ENCODE results near the gene ZNF23. TPM values are rescaled to one million over a fixed set of nuclear protein-coding genes. Genes with fewer than 3 reads are reported as not detected.

The ZNF23 gene
- total RNA-seq, 1 donor from 2014 or later: 8.3 TPM

- no peak for DNase-seq (ENCODE audit: low spot score)
- TF ChIP-seq CTCF (IDR thresholded peaks at IDR 0.05; ENCODE audit: unreplicated experiment): no peak
- Mint-ChIP-seq H3K4me1 (ENCODE audit: unreplicated experiment) (peaks cover 3% of the 10 kb centered on the region), H3K36me3 (ENCODE audit: low read depth, unreplicated experiment) (peaks cover 8% of the 10 kb centered on the region), H3K27ac (ENCODE audit: unreplicated experiment) (no peak overlapping the region), H3K27me3 (ENCODE audit: unreplicated experiment) (no peaks in the 10 kb centered on the region), H3K9me3 (ENCODE audit: unreplicated experiment) (no peaks in the 10 kb centered on the region), H3K4me3 (ENCODE audit: unreplicated experiment) (no peak overlapping the region)
Measured at GRCh38 chr16:71460236-71460635, 1.8 kb downstream of the ZNF23 start.

GRCh38 chr16:71459510-71459909, 2.5 kb downstream of the ZNF23 start:
- H3K9me3 Mint-ChIP-seq (ENCODE audit: unreplicated experiment): no peaks in the 10 kb centered on the region
- no peak for DNase-seq (ENCODE audit: low spot score)
- TF ChIP-seq CTCF (IDR thresholded peaks at IDR 0.05; ENCODE audit: unreplicated experiment): no peak
- no peak overlapping the region for H3K4me3 Mint-ChIP-seq (ENCODE audit: unreplicated experiment)
- H3K27me3 Mint-ChIP-seq (ENCODE audit: unreplicated experiment): no peaks in the 10 kb centered on the region
- no peak overlapping the region for H3K27ac Mint-ChIP-seq (ENCODE audit: unreplicated experiment)
- H3K4me1 Mint-ChIP-seq (ENCODE audit: unreplicated experiment): peaks cover 3% of the 10 kb centered on the region
- H3K36me3 Mint-ChIP-seq (ENCODE audit: low read depth, unreplicated experiment): peaks cover 15% of the 10 kb centered on the region

- Mint-ChIP-seq H3K4me1 (ENCODE audit: unreplicated experiment) (no peaks in the 10 kb centered on the region), H3K36me3 (ENCODE audit: low read depth, unreplicated experiment) (peaks cover 41% of the 10 kb centered on the region), H3K4me3 (ENCODE audit: unreplicated experiment) (no peak overlapping the region), H3K27ac (ENCODE audit: unreplicated experiment) (no peak overlapping the region), H3K27me3 (ENCODE audit: unreplicated experiment) (no peaks in the 10 kb centered on the region), H3K9me3 (ENCODE audit: unreplicated experiment) (no peaks in the 10 kb centered on the region)
- no peak for DNase-seq (ENCODE audit: low spot score)
- no peak for TF ChIP-seq CTCF (IDR thresholded peaks at IDR 0.05; ENCODE audit: unreplicated experiment)
Measured at GRCh38 chr16:71456801-71457200, 5.2 kb downstream of the ZNF23 start.

GRCh38 chr16:71453036-71453435, 9.0 kb downstream of the ZNF23 start:
- H3K4me1 Mint-ChIP-seq (ENCODE audit: unreplicated experiment): no peaks in the 10 kb centered on the region
- peak overlapping the region; percentile 42 for H3K4me3 Mint-ChIP-seq (ENCODE audit: unreplicated experiment)
- H3K9me3 Mint-ChIP-seq (ENCODE audit: unreplicated experiment): peaks cover 18% of the 10 kb centered on the region

GRCh38 chr16:71449020-71449419, 13.0 kb downstream of the ZNF23 start:
- Mint-ChIP-seq H3K4me3 (ENCODE audit: unreplicated experiment) (peak overlapping the region; percentile 86), H3K27ac (ENCODE audit: unreplicated experiment) (no peak overlapping the region), H3K4me1 (ENCODE audit: unreplicated experiment) (no peaks in the 10 kb centered on the region), H3K27me3 (ENCODE audit: unreplicated experiment) (peaks cover 2% of the 10 kb centered on the region), H3K36me3 (ENCODE audit: low read depth, unreplicated experiment) (peaks cover 82% of the 10 kb centered on the region), H3K9me3 (ENCODE audit: unreplicated experiment) (peaks cover 22% of the 10 kb centered on the region)
- DNase-seq (ENCODE audit: low spot score): no peak
- TF ChIP-seq CTCF (IDR thresholded peaks at IDR 0.05; ENCODE audit: unreplicated experiment): no peak

More at GRCh38 chr16:71453036-71453435, 9.0 kb downstream of the ZNF23 start:
- TF ChIP-seq CTCF (IDR thresholded peaks at IDR 0.05; ENCODE audit: unreplicated experiment): no peak
- DNase-seq (ENCODE audit: low spot score): no peak
- Mint-ChIP-seq H3K36me3 (ENCODE audit: low read depth, unreplicated experiment) (peaks cover 77% of the 10 kb centered on the region), H3K27ac (ENCODE audit: unreplicated experiment) (no peak overlapping the region), H3K27me3 (ENCODE audit: unreplicated experiment) (peaks cover 2% of the 10 kb centered on the region)
